OCI-LY7 (cell line): Measurements from ENCODE around the gene RASD1. TPM values are rescaled to one million over a fixed set of nuclear protein-coding genes. Genes with fewer than 3 reads are reported as not detected.

Experiments used
- BruUV-seq: library from RNA; stranded (reverse); fragments of 400-500 nt; replicated peaks from 2 replicates; lab custom pipeline; 2021; lab: Mats Ljungman, UMichigan
- CTCF ChIA-PET: fragments of 300-600 bp; sonication (Branson Sonifier 250); formaldehyde crosslinking; loops from one replicate; lab custom pipeline; 2022; ENCODE audit warnings: antibody characterized with exemption; ENCODE audit not compliant: unreplicated experiment; lab: Charles Lee
- POLR2A ChIA-PET: fragments of 300-600 bp; sonication (Branson Sonifier 250); formaldehyde crosslinking; loops from one replicate; lab custom pipeline; 2022; ENCODE audit warnings: antibody characterized with exemption; lab: Charles Lee
- DNase-seq: peaks from one replicate; pipeline ENCODE4 v3.0.0-alpha.2; 2015; ENCODE audit warnings: low spot score
- H2AFZ ChIP-seq: fragments of 200-600 bp; sonication (generic), shearing (Covaris generic); 2 replicates; pipeline ENCODE4 v1.6.1; 2014; ENCODE audit warnings: mild to moderate bottlenecking, antibody characterized with exemption, low read length, moderate library complexity
- H3K27ac ChIP-seq: fragments of 200-600 bp; sonication (generic); 2 replicates; pipeline ENCODE4 v1.5.1; 2014; ENCODE audit warnings: mixed run types, low read depth, mild to moderate bottlenecking, moderate library complexity, low read length, inconsistent platforms; ENCODE audit not compliant: poor library complexity, severe bottlenecking
- H3K36me3 ChIP-seq: fragments of 200-600 bp; sonication (generic); 2 replicates; pipeline ENCODE4 v1.6.1; 2014; ENCODE audit warnings: mild to moderate bottlenecking, antibody characterized with exemption, low read length, moderate library complexity, mixed read lengths; ENCODE audit not compliant: insufficient read depth
- H3K4me1 ChIP-seq: fragments of 200-600 bp; sonication (generic); 2 replicates; pipeline ENCODE4 v1.5.1; 2014; ENCODE audit warnings: mild to moderate bottlenecking, low read length; ENCODE audit not compliant: insufficient read depth, poor library complexity, severe bottlenecking
- H3K4me2 ChIP-seq: fragments of 200-600 bp; sonication (generic); 2 replicates; pipeline ENCODE4 v1.6.1; 2014; ENCODE audit warnings: mild to moderate bottlenecking, low read length
- H3K4me3 ChIP-seq: fragments of 200-600 bp; sonication (generic); 2 replicates; pipeline ENCODE4 v1.5.1; 2014; ENCODE audit warnings: mild to moderate bottlenecking, low read depth, low read length; ENCODE audit not compliant: poor library complexity, severe bottlenecking
- H3K79me2 ChIP-seq: fragments of 200-600 bp; sonication (generic); 2 replicates; pipeline ENCODE4 v1.6.1; 2016; ENCODE audit warnings: low read depth, mild to moderate bottlenecking, low read length, moderate library complexity, mixed read lengths; ENCODE audit not compliant: insufficient read depth
- H3K9me2 ChIP-seq: fragments of 200-600 bp; sonication (generic); 2 replicates; pipeline ENCODE4 v1.6.1; 2016; ENCODE audit warnings: mild to moderate bottlenecking, low read length, mixed read lengths; ENCODE audit not compliant: insufficient read depth
- H3K9me3 ChIP-seq: fragments of 200-600 bp; sonication (generic); 2 replicates; pipeline ENCODE4 v1.6.1; 2014; ENCODE audit warnings: mild to moderate bottlenecking, mixed run types, low read length, mixed read lengths
- H4K20me1 ChIP-seq: fragments of 200-600 bp; sonication (generic); 2 replicates; pipeline ENCODE4 v1.6.1; 2014; ENCODE audit warnings: mild to moderate bottlenecking, antibody characterized with exemption, low read length, moderate library complexity, mixed read lengths; ENCODE audit not compliant: insufficient read depth
- EZH2phosphoT487 ChIP-seq: fragments of 200-600 bp; sonication (generic); IDR thresholded peaks from 2 replicates; pipeline ENCODE4 v1.6.1; 2018; ENCODE audit warnings: low read depth, borderline replicate concordance, mild to moderate bottlenecking, mixed run types, antibody characterized with exemption, low read length, moderate library complexity, mixed read lengths
- intact Hi-C: fragments of 100-400 bp; cut with micrococcal nuclease; formaldehyde crosslinking; loops from one replicate; pipeline ENCODE4 v1.10.0; 2022; ENCODE audit not compliant: unreplicated experiment
- total RNA-seq, 2 experiments: library from RNA; depleted of rRNA in 1 of 2; stranded (reverse); fragments of >200 nt in 1 of 2; shearing (Covaris generic) in 1 of 2; gene quantifications; 2 replicates each; pipeline ENCODE4 v1.2.3, GENCODE V29; 2014 to 2022
- TF ChIP-seq, protein P1 (sequence below): fragments of 200-600 bp; sonication (generic); conservative IDR thresholded peaks from 2 replicates; pipeline ENCODE4 v1.5.1; 2014; ENCODE audit warnings: mild to moderate bottlenecking, antibody characterized with exemption, low read length, moderate library complexity, mixed read lengths

The RASD1 gene
- total RNA-seq, 2 experiments from 2014 or later = 0.19 TPM; not detected in 1

DNA sequence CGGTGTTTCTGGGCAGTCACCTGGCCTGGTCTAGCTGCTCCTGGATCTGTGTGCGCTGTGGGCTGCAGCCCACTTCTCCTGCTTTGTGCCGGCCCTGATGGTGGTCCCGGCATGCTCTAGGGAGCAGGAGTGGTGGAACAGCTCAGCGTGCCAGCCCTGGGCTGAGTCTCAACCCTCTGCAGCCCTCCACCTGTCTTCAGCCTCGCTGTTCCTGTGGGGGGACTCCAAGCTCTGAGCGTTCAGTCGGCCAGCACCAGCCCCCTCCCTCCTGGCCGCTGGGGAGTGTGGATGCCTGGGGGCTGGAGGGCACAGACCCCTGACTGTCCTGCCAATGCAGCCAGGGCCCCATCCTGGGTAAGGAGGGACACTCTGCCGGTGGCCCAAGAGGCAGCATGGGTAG lies 23.7 kb upstream of the RASD1 start:
- Histone ChIP-seq H2AFZ (no peak overlapping the region), H3K4me3 (no peak overlapping the region), H3K27ac (no peak overlapping the region), H3K4me1 (no peaks in the 10 kb centered on the region), H3K79me2 (no peaks in the 10 kb centered on the region), H3K36me3 (no peaks in the 10 kb centered on the region), H3K9me2 (no peaks in the 10 kb centered on the region), H4K20me1 (no peaks in the 10 kb centered on the region; the same call in 1 of the 2 replicates), H3K4me2 (no peak overlapping the region), H3K9me3 (no peaks in the 10 kb centered on the region)
- CTCF ChIA-PET = interaction anchor here (0.6 kb wide), 1 partner anchor 18 kb away, joined by 13 read pairs; no protein-coding TSS in a partner anchor
- intact Hi-C loops = no loop called here
- no peak for DNase-seq
- no TSS peak for BruUV-seq
- TF ChIP-seq, protein P1, sequence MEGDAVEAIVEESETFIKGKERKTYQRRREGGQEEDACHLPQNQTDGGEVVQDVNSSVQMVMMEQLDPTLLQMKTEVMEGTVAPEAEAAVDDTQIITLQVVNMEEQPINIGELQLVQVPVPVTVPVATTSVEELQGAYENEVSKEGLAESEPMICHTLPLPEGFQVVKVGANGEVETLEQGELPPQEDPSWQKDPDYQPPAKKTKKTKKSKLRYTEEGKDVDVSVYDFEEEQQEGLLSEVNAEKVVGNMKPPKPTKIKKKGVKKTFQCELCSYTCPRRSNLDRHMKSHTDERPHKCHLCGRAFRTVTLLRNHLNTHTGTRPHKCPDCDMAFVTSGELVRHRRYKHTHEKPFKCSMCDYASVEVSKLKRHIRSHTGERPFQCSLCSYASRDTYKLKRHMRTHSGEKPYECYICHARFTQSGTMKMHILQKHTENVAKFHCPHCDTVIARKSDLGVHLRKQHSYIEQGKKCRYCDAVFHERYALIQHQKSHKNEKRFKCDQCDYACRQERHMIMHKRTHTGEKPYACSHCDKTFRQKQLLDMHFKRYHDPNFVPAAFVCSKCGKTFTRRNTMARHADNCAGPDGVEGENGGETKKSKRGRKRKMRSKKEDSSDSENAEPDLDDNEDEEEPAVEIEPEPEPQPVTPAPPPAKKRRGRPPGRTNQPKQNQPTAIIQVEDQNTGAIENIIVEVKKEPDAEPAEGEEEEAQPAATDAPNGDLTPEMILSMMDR = no peak
- no peak for TF ChIP-seq EZH2phosphoT487
- POLR2A ChIA-PET = interaction anchor here (1.0 kb wide), 1 partner anchor 24 kb away, joined by 5 read pairs; no protein-coding TSS in a partner anchor

DNA sequence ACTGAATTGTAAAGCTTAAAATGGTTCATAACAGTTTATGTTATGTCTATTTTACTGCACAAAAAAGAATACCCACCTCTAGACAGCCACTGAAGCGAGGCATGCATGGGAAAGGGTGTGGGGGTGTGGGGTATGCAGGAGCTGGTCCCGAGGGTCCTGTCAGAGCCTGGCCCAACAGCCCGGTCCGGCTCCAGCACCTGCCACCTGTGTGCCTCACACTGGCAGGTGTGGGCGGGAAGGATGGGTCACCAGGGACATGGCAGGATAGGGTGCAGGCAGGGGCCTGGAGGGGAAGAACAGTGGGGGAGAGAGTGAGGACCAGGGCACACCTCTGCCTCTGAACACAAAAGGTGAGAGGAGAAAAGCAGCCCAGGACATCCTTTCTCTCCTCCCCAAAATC lies 22.8 kb upstream of the RASD1 start:
- no peak overlapping the region for H3K4me3 ChIP-seq
- no peaks in the 10 kb centered on the region for H3K79me2 ChIP-seq
- H3K27ac ChIP-seq = no peak overlapping the region
- DNase-seq = no peak
- no peaks in the 10 kb centered on the region for H3K4me1 ChIP-seq
- H3K9me2 ChIP-seq = no peaks in the 10 kb centered on the region
- H4K20me1 ChIP-seq = no peaks in the 10 kb centered on the region; the same call in 1 of the 2 replicates
- H3K36me3 ChIP-seq = no peaks in the 10 kb centered on the region
- H3K9me3 ChIP-seq = no peaks in the 10 kb centered on the region
- POLR2A ChIA-PET = interaction anchor here (1.0 kb wide), 1 partner anchor 25 kb away, joined by 5 read pairs; no protein-coding TSS in a partner anchor
- TF ChIP-seq EZH2phosphoT487 = no peak
- TF ChIP-seq, protein P1 = no peak
- H3K4me2 ChIP-seq = no peak overlapping the region
- CTCF ChIA-PET = no interaction called here
- BruUV-seq = no TSS peak
- H2AFZ ChIP-seq = no peak overlapping the region
- intact Hi-C loops = no loop called here

DNA sequence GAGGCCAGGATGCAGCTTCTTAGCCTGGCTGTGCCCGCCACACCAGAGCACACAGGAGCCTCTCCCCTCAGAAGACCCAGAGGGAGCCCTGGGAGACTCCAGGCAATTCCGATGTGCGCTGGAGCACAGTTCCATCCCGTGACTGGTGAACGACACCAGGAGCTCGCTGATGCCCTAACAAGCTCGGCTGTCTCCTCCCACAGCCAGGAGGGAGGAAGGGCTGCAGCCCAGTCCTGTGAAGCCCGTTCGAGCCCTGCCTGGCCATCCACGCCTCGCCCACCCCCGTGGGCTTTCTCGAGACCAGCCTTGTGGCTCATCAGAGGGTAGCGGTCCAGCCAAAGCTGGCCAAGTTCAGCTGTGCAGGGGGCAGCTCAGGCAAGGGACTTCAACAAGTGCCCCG lies 21.8 kb upstream of the RASD1 start:
- Histone ChIP-seq H3K36me3 (no peaks in the 10 kb centered on the region), H3K4me2 (no peak overlapping the region), H3K79me2 (no peaks in the 10 kb centered on the region), H4K20me1 (no peaks in the 10 kb centered on the region; the same call in 1 of the 2 replicates), H3K9me3 (no peaks in the 10 kb centered on the region), H3K4me1 (no peaks in the 10 kb centered on the region), H3K4me3 (no peak overlapping the region), H3K9me2 (no peaks in the 10 kb centered on the region), H3K27ac (no peak overlapping the region), H2AFZ (no peak overlapping the region)
- CTCF ChIA-PET = no interaction called here
- intact Hi-C loops = no loop called here
- POLR2A ChIA-PET = no interaction called here
- no TSS peak for BruUV-seq
- TF ChIP-seq, protein P1 = no peak
- no peak for TF ChIP-seq EZH2phosphoT487
- DNase-seq = no peak
